MM.1S (cell line): ENCODE measurements around the gene ITK.

Source experiments
- DNase-seq: peaks from one replicate; pipeline ENCODE4 v3.0.0-alpha.2; 2015
- H2AFZ ChIP-seq: fragments of 300-600 bp; sonication (generic); 2 replicates; pipeline ENCODE4 v1.6.0; 2016; ENCODE audit warnings: antibody characterized with exemption, low read length
- H3F3A ChIP-seq: fragments of 300-600 bp; sonication (generic); 2 replicates; pipeline ENCODE4 v1.6.1; 2016; ENCODE audit warnings: mild to moderate bottlenecking, antibody characterized with exemption, low read length, moderate library complexity, mixed read lengths; ENCODE audit not compliant: insufficient read depth
- H3K27ac ChIP-seq: fragments of 300-600 bp; sonication (generic); 2 replicates; pipeline ENCODE4 v1.5.1; 2016; ENCODE audit warnings: mild to moderate bottlenecking, low read length
- H3K27me3 ChIP-seq: fragments of 300-600 bp; sonication (generic); replicated peaks from 2 replicates; pipeline ENCODE4 v1.6.0; 2016; ENCODE audit warnings: low read length; ENCODE audit not compliant: insufficient read depth
- H3K36me3 ChIP-seq: fragments of 300-600 bp; sonication (generic); replicated peaks from 2 replicates; pipeline ENCODE4 v1.6.1; 2016; ENCODE audit warnings: mild to moderate bottlenecking, low read length, mixed read lengths; ENCODE audit not compliant: insufficient read depth
- H3K4me1 ChIP-seq: fragments of 300-600 bp; sonication (generic); 2 replicates; pipeline ENCODE4 v1.6.1; 2016; ENCODE audit warnings: low read length, mixed read lengths
- H3K4me2 ChIP-seq: fragments of 300-600 bp; sonication (generic); 2 replicates; pipeline ENCODE4 v1.6.0; 2016; ENCODE audit warnings: low read depth, low read length
- H3K4me3 ChIP-seq: fragments of 300-600 bp; sonication (generic); 2 replicates; pipeline ENCODE4 v1.5.1; 2016; ENCODE audit warnings: low read length, mixed read lengths
- H3K79me2 ChIP-seq: fragments of 300-600 bp; sonication (generic); 2 replicates; pipeline ENCODE4 v1.6.1; 2016; ENCODE audit warnings: mixed run types, low read length, mixed read lengths
- H3K9ac ChIP-seq: fragments of 300-600 bp; sonication (generic); 2 replicates; pipeline ENCODE4 v1.6.1; 2016; ENCODE audit warnings: low read length, mixed read lengths
- H3K9me2 ChIP-seq: fragments of 300-600 bp; sonication (generic); replicated peaks from 2 replicates; pipeline ENCODE4 v1.6.1; 2016; ENCODE audit warnings: mild to moderate bottlenecking, low read length, mixed read lengths; ENCODE audit not compliant: insufficient read depth
- H3K9me3 ChIP-seq: fragments of 300-600 bp; sonication (generic); replicated peaks from 2 replicates; pipeline ENCODE4 v1.6.1; 2016; ENCODE audit warnings: mild to moderate bottlenecking, low read length, mixed read lengths; ENCODE audit not compliant: insufficient read depth
- H4K20me1 ChIP-seq: fragments of 300-600 bp; sonication (generic); 2 replicates; pipeline ENCODE4 v1.6.1; 2016; ENCODE audit warnings: mild to moderate bottlenecking, low read length, moderate library complexity, mixed read lengths; ENCODE audit not compliant: insufficient read depth
- CTCF ChIP-seq: fragments of 300-600 bp; sonication (generic); IDR thresholded peaks from 2 replicates; pipeline ENCODE4 v1.5.1; 2016; ENCODE audit warnings: antibody characterized with exemption, low read length, mixed read lengths
- EZH2 ChIP-seq: fragments of 300-600 bp; sonication (generic); optimal IDR thresholded peaks from 2 replicates; pipeline ENCODE3; 2017; ENCODE audit warnings: low read depth, mild to moderate bottlenecking, antibody characterized with exemption, low read length, mixed read lengths
- EZH2phosphoT487 ChIP-seq: fragments of 300-600 bp; sonication (generic); IDR thresholded peaks from 2 replicates; pipeline ENCODE4 v1.6.1; 2018; ENCODE audit warnings: antibody characterized with exemption, low read length

Gene ITK

GRCh38 chr5:157175071-157175612 is 5.5 kb upstream of the ITK start:
- Histone ChIP-seq H3K9me3 (no peaks in the 10 kb centered on the region), H3K79me2 (no peaks in the 10 kb centered on the region), H3K36me3 (no peaks in the 10 kb centered on the region), H3F3A (peaks cover 19% of the 10 kb centered on the region), H4K20me1 (no peaks in the 10 kb centered on the region), H3K4me1 (peaks cover 23% of the 10 kb centered on the region), H3K9me2 (no peaks in the 10 kb centered on the region), H3K27me3 (no peaks in the 10 kb centered on the region), H2AFZ (no peak overlapping the region), H3K9ac (no peak overlapping the region), H3K27ac (no peak overlapping the region), H3K4me3 (no peak overlapping the region), H3K4me2 (no peak overlapping the region)
- DNase-seq: no peak
- TF ChIP-seq EZH2phosphoT487 (no peak), EZH2 (no peak), CTCF (no peak)

- TF ChIP-seq EZH2 (no peak), EZH2phosphoT487 (no peak), CTCF (no peak)
- no peaks in the 10 kb centered on the region for H3K79me2 ChIP-seq
- H3K27me3 ChIP-seq: no peaks in the 10 kb centered on the region
- no peak overlapping the region for H3K9ac ChIP-seq
- H3K4me1 ChIP-seq: peaks cover 6% of the 10 kb centered on the region; the same call in 1 of the 2 replicates
- H3K4me3 ChIP-seq: no peak overlapping the region
- no peak for DNase-seq
- no peaks in the 10 kb centered on the region for H4K20me1 ChIP-seq
- H3K9me2 ChIP-seq: no peaks in the 10 kb centered on the region
- H3K27ac ChIP-seq: no peak overlapping the region
- H3K9me3 ChIP-seq: no peaks in the 10 kb centered on the region
- H3K4me2 ChIP-seq: no peak overlapping the region
- H3F3A ChIP-seq: peaks cover 6% of the 10 kb centered on the region
- no peak overlapping the region for H2AFZ ChIP-seq
- no peaks in the 10 kb centered on the region for H3K36me3 ChIP-seq
Measured at GRCh38 chr5:157177953-157178352, 2.7 kb upstream of the ITK start.

GRCh38 chr5:157178966-157179365 is 1.7 kb upstream of the ITK start:
- Histone ChIP-seq H2AFZ (no peak overlapping the region), H3K27ac (no peak overlapping the region), H3K4me1 (no peaks in the 10 kb centered on the region), H3K4me2 (no peak overlapping the region), H4K20me1 (no peaks in the 10 kb centered on the region), H3K9ac (no peak overlapping the region), H3F3A (no peaks in the 10 kb centered on the region), H3K9me2 (no peaks in the 10 kb centered on the region), H3K36me3 (no peaks in the 10 kb centered on the region), H3K27me3 (no peaks in the 10 kb centered on the region), H3K79me2 (no peaks in the 10 kb centered on the region), H3K4me3 (no peak overlapping the region), H3K9me3 (no peaks in the 10 kb centered on the region)
- TF ChIP-seq EZH2 (no peak), EZH2phosphoT487 (no peak), CTCF (no peak)
- DNase-seq: no peak
